HUES48 (cell line): ENCODE data around the gene ZDHHC18.

ENCODE experiments used
- H3K27ac ChIP-seq: one replicate; pipeline ENCODE4 v1.7.0; 2013; ENCODE audit warnings: low read depth, low read length, inconsistent platforms
- H3K27me3 ChIP-seq: 2 replicates; pipeline ENCODE4 v1.6.1; 2013; ENCODE audit warnings: mild to moderate bottlenecking, low read length; ENCODE audit not compliant: control insufficient read depth, insufficient read depth
- H3K36me3 ChIP-seq: 2 replicates; pipeline ENCODE4 v1.6.1; 2013; ENCODE audit warnings: low read length; ENCODE audit not compliant: control insufficient read depth, insufficient read depth
- H3K4me1 ChIP-seq: 2 replicates; pipeline ENCODE4 v1.6.1; 2013; ENCODE audit warnings: mild to moderate bottlenecking, low read length; ENCODE audit not compliant: control insufficient read depth, insufficient read depth
- H3K4me3 ChIP-seq: 2 replicates; pipeline ENCODE4 v1.5.1; 2013; ENCODE audit warnings: mild to moderate bottlenecking, low read depth, low read length
- H3K9ac ChIP-seq: 2 replicates; pipeline ENCODE4 v1.6.1; 2013; ENCODE audit warnings: mild to moderate bottlenecking, low read depth, low read length, moderate library complexity
- H3K9me3 ChIP-seq: 2 replicates; pipeline ENCODE4 v1.6.1; 2013; ENCODE audit warnings: low read length; ENCODE audit not compliant: control insufficient read depth, insufficient read depth

The ZDHHC18 gene

GRCh38 chr1:26882696-26883463, 56.4 kb downstream of the ZDHHC18 start:
- H3K9me3 ChIP-seq, result no peaks in the 10 kb centered on the region
- H3K4me1 ChIP-seq, result no peaks in the 10 kb centered on the region
- H3K27me3 ChIP-seq, result no peaks in the 10 kb centered on the region
- H3K9ac ChIP-seq, result no peak overlapping the region
- peaks cover 76% of the 10 kb centered on the region for H3K36me3 ChIP-seq
- no peak overlapping the region for H3K4me3 ChIP-seq
- no peak overlapping the region for H3K27ac ChIP-seq

DNA sequence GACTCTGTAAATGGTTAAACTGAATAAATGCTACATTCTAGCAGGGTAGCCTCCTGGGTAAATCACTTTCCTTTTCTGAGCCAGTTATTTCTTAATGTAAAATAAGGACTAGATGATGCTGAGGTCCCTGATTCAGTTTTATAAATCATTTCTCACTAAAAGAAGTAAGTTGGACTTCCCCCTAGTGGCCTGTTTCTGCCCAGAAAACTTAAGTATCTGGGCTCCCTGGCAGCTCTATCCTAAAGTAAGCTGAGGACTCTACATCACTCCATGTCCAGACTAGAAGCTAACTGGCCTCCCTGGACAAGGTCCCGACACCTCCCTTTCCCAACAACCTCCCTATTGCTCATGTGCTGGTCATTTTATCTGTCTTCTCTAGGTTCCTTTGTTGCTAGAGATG, 60.6 kb downstream of the ZDHHC18 start:
- Histone ChIP-seq H3K9me3 (no peaks in the 10 kb centered on the region), H3K9ac (no peak overlapping the region), H3K36me3 (peaks cover 55% of the 10 kb centered on the region), H3K4me1 (peaks cover 4% of the 10 kb centered on the region; the same call in 1 of the 2 replicates), H3K27me3 (no peaks in the 10 kb centered on the region), H3K27ac (no peak overlapping the region), H3K4me3 (no peak overlapping the region)

DNA sequence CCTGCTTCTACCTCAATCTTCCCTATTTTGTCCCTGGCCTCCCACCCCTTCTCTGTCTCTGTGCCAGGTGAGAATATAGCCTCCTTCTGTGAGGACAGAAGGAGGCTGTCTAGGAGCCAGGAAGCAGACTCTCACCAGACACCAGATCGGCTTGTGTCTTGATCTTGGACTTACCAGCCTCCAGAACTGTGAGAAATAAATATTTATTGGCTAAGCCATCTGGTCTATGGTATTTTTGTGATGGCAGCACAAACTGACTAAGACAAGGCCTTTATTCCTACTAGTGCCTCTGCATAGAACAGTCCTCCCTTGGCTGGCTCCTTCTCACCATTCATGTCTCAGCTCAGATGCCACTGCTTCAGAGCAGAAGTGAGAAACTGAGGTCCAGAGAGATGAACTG, 61.7 kb downstream of the ZDHHC18 start:
- Histone ChIP-seq H3K4me1 (peaks cover 4% of the 10 kb centered on the region; the same call in 1 of the 2 replicates), H3K4me3 (no peak overlapping the region), H3K9me3 (no peaks in the 10 kb centered on the region), H3K27me3 (no peaks in the 10 kb centered on the region), H3K9ac (no peak overlapping the region), H3K36me3 (peaks cover 55% of the 10 kb centered on the region), H3K27ac (no peak overlapping the region)

DNA sequence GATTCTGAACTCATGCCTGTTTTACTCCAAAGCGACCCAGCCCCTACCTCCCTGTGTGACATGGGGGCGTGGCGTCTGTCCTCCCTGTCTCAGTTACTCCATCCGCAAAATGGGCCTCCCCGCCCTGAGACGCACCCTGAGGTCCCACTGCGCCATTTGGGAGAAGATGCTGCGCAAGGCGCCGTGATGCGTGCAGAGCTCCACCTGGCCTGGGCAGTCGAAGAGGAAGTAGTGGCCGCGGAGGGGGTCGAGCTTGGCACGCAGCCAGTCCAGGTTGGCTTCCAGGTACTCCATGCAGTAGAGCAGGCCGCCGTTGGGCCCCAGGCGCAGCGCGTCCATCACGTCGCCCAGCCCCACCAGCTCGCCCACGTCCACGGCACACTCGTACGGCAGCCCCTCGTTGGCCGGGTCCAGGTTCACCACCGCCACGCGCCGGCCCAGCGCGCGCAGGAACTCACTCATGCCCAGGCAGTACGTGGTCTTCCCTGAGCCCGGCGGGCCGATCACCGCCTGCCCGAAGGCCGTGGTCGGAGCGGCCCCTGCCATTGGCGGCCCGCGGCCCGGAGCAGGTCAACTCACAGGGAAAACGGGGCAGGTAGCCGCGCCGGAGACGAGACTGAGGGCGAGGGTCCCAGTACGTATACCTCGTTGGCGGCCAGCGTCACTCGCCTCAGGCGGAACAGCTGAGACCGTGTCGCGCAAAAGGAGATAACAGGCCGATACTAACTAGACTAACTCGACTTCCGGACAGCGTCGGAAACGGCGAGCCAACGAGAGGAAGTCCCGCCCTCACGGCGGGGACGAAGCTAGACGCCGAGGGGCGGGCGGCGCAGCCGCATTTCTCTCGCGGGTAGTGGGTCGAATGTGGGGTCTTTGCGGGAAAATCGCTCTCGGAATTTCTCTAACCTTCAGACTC, 63.3 kb downstream of the ZDHHC18 start, which contains the start of gene GPN2:
TSS of gene GPN2 (minus strand) at position 733 of the 916 bp plus-strand sequence. CDS start at position 546, 187 bp downstream.
- peaks cover 4% of the 10 kb centered on the region; the same call in 1 of the 2 replicates for H3K4me1 ChIP-seq
- peak within 1 kb of the TSS; percentile 87 for H3K4me3 ChIP-seq
- no peaks in the 10 kb centered on the region for H3K27me3 ChIP-seq
- H3K36me3 ChIP-seq, result peaks cover 50% of the 10 kb centered on the region
- no peaks in the 10 kb centered on the region for H3K9me3 ChIP-seq
- peak within 1 kb of the TSS; percentile 87 for H3K9ac ChIP-seq
- peak within 1 kb of the TSS; percentile 80 for H3K27ac ChIP-seq

GRCh38 chr1:26890467-26890796, 63.9 kb downstream of the ZDHHC18 start:
- peak overlapping the region; percentile 45; the same call in 1 of the 2 replicates for H3K9ac ChIP-seq
- peaks cover 50% of the 10 kb centered on the region for H3K36me3 ChIP-seq
- peak overlapping the region; percentile 80 for H3K27ac ChIP-seq
- H3K4me3 ChIP-seq, result peak overlapping the region; percentile 87
- H3K9me3 ChIP-seq, result no peaks in the 10 kb centered on the region
- H3K4me1 ChIP-seq, result peaks cover 4% of the 10 kb centered on the region; the same call in 1 of the 2 replicates
- H3K27me3 ChIP-seq, result no peaks in the 10 kb centered on the region

DNA sequence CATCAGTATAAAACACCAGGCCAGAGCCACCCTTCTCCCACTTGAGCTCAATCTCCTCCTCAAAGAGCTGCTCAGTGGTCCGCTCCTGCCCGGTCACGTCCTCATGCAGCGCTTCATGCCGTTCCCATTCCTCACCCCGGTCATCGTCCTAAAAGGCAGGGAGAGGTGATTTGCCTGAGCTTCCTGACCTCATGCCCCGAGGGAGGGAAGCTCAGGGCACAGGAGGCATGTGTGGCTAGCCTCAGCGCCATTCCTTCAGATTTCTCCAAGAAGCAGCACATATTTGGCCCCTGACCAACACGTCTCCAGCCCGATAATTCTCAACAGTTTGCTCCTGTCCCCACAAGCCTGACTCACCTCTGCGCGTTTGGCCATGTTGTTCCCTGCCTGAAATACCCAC, 67.8 kb downstream of the ZDHHC18 start:
- H3K27me3 ChIP-seq, result no peaks in the 10 kb centered on the region
- no peak overlapping the region for H3K4me3 ChIP-seq
- no peaks in the 10 kb centered on the region for H3K9me3 ChIP-seq
- peaks cover 49% of the 10 kb centered on the region for H3K36me3 ChIP-seq
- peaks cover 5% of the 10 kb centered on the region; the same call in 1 of the 2 replicates for H3K4me1 ChIP-seq
- H3K27ac ChIP-seq, result no peak overlapping the region
- H3K9ac ChIP-seq, result no peak overlapping the region

DNA sequence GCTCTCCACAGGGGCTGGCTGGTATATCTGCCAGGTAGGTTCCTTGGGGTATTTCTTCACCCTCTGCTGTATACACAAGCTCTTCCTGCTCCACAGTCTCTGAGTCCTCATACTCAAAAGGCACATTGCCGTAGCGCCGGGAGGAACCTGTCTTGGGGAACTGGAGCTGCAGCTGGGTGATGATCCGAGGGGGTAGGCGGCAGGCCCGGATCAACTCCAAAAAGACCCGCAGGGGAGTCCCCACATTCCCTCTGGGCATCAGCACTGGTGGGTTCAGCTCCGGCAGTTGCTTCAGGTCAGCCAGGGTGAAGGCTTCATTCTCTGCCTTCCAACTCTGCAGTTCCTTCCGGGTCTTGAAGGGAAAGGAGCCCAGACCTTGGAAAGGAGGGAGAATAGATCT, 70.9 kb downstream of the ZDHHC18 start:
- peaks cover 45% of the 10 kb centered on the region for H3K36me3 ChIP-seq
- peaks cover 6% of the 10 kb centered on the region; the same call in 1 of the 2 replicates for H3K4me1 ChIP-seq
- no peak overlapping the region for H3K27ac ChIP-seq
- H3K27me3 ChIP-seq, result no peaks in the 10 kb centered on the region
- H3K4me3 ChIP-seq, result no peak overlapping the region
- no peaks in the 10 kb centered on the region for H3K9me3 ChIP-seq
- H3K9ac ChIP-seq, result no peak overlapping the region

DNA sequence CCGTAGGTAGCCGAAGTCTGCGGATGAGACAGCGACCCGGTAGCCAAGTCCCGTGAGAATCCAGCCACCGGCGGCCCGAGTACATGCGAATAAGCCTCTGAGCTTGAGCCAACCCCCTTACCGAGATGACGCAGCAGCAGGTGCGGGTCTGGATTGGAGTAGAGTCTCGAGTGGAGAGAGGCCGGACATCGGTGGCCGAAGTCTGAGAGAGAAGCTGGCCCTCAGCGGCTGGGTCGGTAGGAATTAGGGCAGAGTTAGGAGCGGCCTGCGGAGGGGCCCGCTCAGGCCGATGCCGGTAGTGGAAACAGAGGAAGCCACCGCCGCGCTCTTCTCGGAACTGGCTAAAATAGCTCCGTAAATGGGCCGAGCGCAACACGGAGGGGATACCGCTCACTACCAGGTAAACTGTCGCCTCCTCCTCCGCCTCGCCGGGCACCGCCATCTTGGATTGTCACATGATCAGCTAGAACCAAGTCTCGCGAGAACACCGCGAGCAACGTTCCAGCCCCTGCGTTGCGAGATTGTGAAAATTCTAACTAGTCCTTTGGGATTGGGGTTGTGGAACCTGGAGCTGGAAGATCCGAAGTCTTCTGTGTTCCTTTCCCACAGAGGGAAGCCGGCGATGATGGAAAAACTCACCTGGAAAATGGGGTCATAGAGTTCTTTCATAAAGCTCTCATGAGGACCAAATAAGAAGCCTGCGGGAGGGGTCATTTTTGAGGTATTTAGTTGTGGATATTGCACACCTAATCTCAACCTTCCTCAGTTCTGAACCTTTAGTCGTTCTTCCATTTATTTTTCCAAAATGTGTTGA, 73.7 kb downstream of the ZDHHC18 start, which contains the start of gene GPATCH3:
TSS of gene GPATCH3 (minus strand) at position 467 of the 814 bp plus-strand sequence. CDS start at position 442, 25 bp downstream.
- H3K9ac ChIP-seq, result peak within 1 kb of the TSS; percentile 91
- H3K4me3 ChIP-seq, result peak within 1 kb of the TSS; percentile 88
- peaks cover 6% of the 10 kb centered on the region; the same call in 1 of the 2 replicates for H3K4me1 ChIP-seq
- H3K27me3 ChIP-seq, result no peaks in the 10 kb centered on the region
- no peaks in the 10 kb centered on the region for H3K9me3 ChIP-seq
- peak within 1 kb of the TSS; percentile 96 for H3K27ac ChIP-seq
- peaks cover 23% of the 10 kb centered on the region for H3K36me3 ChIP-seq

- Histone ChIP-seq H3K4me1 (peaks cover 6% of the 10 kb centered on the region; the same call in 1 of the 2 replicates), H3K27ac (peak overlapping the region; percentile 96), H3K4me3 (peak overlapping the region; percentile 88), H3K36me3 (peaks cover 18% of the 10 kb centered on the region), H3K9ac (peak overlapping the region; percentile 91), H3K27me3 (no peaks in the 10 kb centered on the region), H3K9me3 (no peaks in the 10 kb centered on the region)
Measured at GRCh38 chr1:26900815-26901511, 74.5 kb downstream of the ZDHHC18 start.
